ENCODE measurements around the gene AMN.

AMN gene

DNA sequence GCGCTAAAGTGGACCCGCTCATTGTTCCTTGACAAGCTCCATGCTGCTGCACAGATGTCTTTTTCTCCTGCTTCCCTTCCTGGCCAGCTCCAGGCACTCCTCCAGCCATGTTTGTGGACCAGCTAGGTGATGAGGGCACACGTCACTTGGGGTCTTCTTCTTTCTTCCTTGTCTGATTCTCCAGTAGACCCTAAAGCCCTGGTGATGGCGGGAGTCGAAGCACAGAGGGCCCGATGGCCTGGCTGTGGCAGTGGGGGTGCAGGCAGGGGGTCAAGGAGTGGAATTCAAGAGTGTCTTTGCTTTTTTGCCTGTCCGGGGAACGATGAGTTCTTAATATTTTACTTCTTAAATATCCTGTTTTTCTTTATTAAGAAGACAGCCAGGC, 23.0 kb upstream of the AMN start:
- no peak for DNase-seq

DNA sequence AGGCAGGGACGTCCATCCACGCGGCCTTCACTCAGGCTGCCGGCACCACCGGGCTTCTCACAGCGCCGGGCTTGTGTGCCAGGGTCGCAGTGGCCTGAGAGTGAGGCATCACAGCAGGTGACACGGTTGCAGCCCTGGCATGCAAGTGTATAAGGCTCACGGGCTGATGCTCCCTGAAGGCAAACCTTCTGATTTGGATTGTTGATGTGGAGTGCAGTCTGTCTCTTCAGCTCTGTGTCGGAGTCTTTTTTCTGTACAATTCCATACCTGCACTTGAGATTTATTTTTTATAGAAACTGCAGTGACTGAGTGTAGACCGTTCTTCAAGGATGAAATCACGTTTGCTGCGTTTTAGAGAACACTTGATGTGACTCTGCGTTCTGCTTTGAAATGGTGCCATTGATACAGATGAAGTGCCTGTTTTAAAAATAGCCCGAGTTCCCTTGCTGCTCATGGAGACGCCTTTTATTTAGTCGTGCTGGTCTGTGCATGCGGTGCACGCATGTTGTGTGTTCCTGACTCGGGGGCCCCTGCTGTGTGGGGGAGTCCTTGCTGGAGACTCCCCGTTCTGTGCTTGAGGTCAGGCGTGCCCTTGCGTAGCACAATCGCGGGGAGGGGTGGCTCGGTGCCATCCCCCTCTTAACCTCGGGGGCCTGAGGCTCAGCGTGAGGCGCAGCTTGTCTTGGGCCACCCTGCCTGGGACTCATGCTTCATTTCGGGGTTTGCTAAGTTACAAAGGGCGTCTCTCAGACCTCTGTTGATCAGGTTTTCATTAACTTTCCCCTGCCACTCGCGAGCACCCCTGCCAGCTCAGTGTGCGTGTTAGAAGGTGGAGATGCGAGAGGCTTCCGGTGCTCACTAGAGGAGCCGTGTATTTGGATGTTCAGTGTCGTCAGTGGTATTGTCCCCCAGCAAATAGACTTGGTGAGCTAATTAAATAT, 21.6 kb upstream of the AMN start:
- no peak for DNase-seq

DNA sequence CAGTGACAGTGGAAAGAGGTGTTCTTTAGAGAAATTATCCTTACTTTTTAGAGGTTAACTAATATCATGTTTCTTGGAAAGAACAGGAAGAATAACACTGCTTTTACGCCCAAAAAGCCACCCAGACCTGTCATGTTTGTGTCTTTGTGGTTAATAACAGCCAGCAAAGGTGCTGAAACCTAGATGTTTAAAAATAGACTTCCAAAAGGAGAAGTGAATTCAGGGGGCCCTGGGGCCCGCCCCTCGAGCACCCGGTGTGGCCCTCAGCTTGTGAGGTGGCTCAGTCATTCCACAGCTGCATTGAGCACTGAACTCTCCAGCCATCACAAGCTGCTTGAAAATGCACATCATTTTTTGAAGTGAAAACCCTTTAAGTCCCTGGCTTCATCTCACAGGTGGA, 20.8 kb upstream of the AMN start:
- DNase-seq = no peak

DNA sequence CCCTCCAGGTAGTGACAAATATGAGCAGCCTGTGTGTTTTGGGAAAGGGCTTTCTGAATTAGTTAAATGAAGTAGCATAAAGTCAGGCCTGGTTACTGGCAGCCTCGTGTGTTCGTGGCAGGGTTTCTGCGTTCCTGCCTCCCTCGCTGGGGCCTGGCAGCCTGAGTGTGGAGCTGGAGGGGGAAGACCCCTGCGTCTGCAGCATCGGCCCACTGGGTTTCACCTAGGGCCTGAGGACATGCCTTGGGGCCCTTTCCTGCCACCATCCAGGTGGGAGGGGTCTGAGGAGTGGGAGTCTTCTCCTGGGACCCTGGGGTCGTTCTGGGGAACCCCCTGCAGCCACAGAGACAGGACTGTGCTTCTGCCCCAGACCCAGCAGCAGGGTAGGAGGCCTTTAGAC, 20.4 kb upstream of the AMN start:
- no peak for DNase-seq

DNA sequence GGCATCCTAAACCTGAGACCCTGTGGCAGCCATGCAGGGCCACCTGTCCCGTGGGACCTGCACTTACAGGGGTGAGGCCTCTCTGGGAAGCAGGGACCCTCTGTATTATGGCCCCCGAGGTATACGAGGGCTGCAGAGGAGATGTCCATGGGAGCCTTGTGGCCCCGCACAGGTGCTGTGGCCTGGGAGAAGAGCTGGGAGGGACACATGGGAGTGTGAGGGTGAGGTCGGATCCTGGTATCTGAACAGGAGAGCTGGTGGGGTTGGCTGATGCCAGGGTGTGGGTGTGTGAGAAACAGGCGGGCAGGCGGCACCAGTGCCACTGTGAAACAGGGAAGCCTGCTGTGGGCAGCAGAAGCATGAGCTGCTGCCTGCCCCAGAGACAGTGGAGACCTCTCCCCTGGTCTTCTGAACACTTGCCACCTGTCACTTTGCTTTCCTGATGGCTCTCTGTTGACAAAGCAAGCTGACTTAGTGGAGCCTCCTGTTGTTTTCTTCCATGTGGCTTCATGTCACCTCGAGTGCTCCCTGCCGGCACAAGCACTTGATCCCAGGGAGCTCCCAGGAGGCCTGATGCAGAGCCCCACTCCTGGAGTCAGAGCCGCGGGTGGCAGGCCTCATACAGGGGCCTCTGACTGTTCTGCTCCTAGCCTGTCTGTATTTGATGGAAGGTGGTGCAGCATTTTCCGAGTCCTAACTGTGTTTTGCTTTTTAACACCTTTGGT, 19.8 kb upstream of the AMN start:
- no peak for DNase-seq

DNA sequence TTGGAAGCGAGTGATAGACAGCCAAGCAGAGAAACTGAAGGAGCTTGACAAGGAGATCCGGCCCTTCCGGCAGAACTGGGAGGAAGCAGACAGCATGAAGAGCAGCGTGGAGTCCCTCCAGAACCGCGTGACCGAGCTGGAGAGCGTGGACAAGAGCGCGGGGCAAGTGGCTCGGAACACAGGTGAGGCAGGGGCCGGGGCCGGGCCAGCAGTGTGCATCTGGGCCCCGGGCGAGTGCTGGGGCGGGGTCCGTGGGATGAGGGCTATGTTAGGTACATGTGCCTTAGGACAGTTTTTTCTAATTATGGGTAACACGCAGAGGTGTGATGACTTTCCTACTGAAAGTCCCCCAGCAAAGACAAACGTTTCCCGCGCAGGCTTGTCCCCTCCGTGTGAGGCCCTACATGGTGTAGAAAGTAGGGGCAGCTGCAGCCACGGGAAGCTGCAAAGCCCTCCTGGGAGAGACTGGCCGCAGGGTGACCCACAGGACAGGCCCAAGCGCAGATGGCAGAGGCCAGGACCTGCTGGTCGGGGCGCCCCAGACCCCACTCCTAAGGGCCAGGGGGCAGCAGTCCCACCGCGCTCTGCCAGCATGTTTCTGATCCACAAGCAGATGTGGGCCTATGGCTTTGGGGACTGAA, 19.1 kb upstream of the AMN start:
- no peak for DNase-seq

DNA sequence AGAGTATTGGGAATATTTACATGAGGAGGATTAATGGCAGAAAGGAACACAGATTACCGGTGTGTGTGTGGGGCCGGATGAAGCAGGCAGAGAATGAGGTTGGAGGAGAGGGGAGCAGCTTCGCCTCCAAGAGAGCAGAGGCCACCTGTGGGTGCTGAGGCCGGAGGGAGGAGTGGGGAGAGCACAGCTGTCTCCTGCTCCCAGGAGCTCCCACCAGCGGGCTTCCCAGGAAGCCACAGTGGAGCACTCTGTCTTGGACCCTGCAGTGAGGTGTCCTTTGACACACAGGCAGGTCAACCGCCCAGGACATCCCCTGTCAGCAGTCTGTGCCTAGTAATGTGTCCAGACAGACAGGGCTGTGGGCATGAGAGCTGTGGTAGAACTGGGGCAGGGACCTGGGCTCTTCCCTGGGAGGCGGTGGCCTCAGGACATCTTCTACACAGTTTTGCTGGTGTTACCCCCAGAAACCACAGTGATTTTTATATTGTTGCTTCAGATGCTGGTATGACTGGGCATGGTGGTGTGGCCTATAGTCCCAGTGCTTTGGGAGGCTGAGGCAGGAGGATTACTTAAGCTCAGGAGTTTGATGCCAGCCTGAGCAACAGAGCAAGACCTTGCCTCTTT, 18.5 kb upstream of the AMN start:
- DNase-seq = no peak

DNA sequence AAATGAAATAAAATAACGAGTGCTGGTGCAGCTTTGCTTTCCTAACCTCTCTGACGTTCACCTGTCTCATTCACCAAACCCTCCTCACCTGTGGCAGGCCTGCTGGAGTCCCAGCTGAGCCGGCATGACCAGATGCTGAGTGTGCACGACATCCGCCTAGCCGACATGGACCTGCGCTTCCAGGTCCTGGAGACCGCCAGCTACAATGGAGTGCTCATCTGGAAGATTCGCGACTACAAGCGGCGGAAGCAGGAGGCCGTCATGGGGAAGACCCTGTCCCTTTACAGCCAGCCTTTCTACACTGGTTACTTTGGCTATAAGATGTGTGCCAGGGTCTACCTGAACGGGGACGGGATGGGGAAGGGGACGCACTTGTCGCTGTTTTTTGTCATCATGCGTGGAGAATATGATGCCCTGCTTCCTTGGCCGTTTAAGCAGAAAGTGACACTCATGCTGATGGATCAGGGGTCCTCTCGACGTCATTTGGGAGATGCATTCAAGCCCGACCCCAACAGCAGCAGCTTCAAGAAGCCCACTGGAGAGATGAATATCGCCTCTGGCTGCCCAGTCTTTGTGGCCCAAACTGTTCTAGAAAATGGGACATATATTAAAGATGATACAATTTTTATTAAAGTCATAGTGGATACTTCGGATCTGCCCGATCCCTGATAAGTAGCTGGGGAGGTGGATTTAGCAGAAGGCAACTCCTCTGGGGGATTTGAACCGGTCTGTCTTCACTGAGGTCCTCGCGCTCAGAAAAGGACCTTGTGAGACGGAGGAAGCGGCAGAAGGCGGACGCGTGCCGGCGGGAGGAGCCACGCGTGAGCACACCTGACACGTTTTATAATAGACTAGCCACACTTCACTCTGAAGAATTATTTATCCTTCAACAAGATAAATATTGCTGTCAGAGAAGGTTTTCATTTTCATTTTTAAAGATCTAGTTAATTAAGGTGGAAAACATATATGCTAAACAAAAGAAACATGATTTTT, 17.1 kb upstream of the AMN start:
- no peak for DNase-seq

DNA sequence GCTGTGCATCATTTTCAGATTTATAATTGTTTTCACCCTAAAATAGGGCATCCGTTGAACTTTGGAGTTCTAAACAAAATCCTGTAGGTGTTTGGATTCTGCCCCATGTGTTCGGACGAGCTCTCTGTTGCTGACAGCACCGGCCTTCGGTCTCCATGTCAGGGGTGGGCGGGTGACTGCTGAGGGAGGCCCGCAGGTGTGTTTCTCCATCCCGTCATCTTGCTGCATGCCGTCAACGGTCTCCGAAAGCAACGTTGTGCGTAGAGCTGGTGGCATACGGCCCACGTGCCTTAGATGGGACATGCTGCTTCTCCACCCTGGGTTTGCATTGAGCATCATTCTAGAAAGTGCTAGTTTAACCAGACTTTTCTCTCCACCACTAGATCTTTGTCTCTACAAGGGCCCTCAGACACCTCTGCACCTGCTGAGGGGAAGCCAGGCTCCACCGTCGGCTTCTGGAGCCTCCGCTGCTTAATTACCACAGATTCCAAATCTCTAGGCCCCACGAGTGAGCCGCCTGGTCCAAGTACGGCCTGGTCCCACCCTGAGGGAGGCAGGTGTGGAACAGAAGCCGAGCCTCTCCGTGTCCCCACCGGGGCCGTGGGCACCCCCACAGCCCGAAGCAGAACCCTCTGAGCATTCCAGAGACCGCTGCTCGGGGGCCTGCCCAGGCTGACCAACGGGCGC, 15.7 kb upstream of the AMN start:
- no peak for DNase-seq

DNA sequence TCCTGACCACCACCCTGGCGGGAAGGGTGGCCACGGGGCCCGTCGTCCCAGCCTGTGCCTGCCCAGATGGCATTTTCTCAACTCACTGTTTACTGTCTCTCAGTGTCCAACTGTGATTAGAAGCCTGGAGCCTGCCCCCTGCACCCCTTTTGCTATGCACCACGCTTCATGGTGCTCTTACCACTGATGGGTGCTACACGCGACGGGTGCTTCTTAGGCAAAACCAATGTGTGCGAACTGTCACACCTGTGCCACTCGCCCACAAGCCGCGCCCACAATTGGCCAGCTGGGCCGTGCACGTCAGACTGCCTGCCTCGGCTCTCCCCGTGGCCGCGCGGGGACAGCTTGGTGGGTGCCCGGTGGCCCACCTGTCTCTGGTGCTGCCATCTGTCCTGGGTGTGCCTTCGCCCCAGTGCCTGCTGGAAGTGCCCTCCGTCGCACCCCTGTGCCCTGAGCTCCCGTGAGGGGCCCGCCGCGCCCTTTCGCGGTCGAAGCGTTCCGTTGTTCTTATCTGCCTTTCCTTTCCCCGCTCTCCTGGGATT, 15.1 kb upstream of the AMN start:
- DNase-seq = no peak

DNA sequence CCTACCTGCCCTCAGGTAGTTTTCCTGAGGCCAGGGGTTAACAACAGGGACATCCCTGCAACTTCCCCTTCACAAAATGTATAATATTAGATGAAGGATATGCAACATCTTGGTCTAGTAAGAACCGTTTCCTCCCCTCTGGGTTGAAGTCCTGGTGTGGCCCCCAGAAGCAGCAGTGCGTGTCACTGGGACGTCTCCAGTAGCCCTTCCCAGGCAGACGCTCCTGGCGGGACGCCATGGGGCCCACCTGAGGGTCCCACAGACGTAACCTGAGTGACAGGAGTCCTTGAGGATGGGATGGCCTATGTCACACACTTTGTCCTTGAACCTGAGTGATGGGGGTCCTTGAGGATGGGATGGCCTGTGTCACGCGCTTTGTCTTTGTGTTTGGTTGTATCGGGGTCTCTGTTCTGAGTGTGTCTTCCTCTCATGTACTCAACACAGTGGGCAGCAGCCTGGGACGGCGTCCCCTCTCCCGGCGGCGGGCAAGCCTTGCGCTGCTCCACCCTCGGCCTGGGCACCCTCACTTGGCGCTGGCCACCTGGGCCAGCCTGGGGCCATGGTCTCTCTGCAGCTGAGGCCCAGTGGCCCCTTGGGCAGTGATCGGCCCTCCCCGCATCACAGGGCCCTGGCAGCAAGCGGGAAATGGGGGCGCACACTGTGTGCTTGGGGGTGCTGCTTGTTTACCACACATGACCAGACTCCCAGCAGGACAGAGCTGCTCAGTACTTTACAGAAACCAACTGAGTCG, 14.3 kb upstream of the AMN start:
- DNase-seq = no peak

DNA sequence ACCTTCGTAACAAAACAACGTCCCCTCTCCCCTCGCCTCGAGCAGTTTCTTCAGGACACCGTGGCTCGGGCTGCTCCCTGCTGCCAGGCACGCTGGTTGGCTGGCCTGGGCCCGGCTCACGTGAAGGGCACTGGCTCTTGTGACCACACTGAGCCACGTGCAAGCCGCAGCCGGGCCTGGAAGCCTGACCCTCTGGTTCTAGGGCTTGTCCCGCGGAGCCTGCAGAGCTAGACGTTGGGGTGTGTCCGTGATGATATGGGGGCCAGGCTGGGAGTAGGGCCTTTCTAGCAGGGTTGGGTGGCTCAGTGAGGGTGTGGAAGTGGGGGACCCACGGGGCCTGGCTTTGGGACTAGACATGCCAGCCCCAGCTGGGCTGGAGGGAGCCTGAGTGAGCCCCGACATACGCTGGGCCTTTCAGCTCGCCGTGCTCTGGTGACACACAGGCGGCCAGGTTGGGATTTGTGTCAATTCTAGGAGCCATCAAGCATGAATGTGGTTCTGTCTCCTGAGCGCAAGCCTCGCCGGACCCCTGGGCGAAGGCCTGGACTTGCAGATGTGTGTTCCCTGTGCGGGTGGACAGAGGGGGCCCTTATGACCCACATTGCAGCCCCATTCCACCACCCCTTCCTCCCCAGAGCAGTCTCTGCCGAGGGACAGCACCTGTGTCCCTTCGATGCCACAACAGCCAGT, 13.6 kb upstream of the AMN start:
- no peak for DNase-seq

DNA sequence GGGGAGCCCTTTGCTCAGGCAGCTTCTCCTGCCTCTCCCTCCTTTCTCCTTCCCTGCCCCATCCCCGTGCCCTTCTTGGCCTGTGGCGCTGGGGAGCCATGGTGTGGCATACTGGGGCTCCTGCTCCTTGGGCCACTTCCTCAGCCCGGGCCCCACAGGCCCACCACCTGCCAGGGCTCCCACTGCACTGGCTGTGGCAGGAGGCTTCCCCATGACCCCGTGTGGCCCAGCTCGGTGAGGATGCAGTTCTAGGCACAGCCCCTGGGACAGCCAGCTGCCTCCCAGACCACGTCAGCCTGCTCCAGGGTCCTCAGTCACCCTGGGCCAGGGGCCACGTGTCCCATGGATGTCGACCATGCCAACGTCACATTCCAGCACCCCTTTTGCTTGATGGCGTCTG, 13.0 kb upstream of the AMN start:
- DNase-seq = no peak

DNA sequence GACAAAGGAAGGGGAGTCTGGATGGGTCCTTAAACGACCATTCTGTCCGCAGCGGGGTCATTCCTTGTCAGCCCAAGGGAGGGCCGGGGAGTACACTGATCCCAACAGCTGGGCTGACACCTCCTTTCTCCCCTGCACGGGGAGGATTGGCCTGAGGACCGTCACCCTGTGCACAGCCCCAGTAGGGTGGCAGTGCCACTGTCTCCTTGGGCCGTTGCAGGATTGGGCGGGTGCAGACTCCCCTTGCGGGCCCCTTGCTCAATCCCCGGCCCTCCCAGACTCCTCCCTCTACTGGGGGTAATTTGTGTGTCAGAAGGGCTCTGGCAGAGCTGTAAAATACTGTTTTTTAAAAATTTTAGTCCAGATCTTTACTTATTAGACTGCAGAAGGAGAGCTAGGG, 12.6 kb upstream of the AMN start:
- no peak for DNase-seq

DNA sequence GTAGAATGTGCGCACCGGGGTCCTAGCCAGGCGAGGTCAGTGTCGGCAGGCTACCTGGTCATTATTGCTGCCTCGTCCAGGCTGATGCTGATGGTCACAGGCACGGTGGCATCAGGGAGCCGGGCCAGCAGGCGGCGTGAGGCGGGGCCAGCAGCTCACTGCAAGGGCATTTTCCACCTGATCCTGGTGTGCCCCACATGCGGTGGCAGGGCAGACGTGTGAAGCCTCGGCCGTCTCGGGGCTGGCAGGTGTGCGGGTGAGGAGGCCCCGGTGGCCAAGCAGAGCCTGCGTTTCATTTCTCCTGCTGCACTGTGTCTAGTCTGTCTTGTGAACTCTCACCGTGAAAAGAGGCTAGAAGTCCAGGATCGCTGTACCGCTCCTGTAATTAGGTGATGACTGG, 12.0 kb upstream of the AMN start:
- DNase-seq = no peak

DNA sequence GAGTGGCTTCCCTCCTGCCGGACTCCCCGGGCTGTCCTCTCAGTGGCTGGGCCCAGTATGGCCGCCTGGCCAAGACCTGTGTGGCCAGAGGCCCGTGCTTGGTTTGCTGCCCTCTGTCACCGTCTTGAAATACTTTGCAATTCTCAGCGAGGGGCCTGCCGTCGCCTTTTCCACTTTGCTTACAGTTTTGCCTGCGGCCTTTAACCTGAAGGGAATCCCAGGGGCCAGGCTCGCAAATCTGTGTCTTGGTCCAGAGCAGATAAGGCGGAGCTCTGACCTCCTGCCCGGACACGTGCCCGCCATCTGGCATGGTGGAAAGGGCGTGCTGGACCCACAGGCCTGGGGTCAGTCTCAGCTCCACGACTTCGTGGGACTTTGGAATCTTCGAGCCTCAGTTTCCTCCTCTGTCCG, 10.9 kb upstream of the AMN start:
- DNase-seq = no peak

DNA sequence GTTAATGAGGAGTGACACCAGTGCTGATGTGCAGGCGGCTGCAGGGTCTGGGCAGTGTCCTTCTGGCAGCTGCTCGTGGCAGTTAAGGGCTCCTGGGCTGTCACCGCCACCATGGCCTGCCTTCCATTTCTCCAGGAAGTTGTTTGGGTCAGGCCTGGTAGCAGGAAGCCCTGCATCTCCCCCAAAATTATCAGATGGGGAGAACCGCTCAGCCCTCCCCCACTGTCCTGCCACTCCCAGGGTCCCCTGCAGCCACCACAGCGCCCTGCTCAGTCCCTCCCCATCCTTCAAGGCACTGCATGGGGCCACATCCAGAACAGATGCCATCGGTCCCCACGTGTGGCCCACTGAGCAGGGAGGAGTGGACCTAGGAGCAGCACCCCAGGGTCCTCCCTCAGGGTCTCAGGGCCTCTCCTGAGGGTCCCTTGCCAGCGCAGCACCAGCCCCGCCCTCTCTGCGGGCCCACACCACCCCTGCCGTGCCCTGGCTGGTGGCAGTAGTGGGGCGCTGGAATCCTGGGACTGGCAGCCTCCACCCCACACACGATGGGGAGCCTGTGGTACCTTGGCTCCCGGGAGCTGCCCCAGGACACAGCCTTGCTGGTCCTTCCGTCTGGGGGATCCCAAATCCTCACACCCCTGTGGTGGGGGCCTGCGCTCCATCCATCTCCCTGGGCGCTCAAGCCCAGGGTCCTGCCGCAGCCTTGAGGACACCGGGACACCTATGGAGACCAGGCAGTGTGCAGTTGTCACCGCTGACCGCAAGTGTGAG, 10.3 kb upstream of the AMN start:
- DNase-seq = no peak

DNA sequence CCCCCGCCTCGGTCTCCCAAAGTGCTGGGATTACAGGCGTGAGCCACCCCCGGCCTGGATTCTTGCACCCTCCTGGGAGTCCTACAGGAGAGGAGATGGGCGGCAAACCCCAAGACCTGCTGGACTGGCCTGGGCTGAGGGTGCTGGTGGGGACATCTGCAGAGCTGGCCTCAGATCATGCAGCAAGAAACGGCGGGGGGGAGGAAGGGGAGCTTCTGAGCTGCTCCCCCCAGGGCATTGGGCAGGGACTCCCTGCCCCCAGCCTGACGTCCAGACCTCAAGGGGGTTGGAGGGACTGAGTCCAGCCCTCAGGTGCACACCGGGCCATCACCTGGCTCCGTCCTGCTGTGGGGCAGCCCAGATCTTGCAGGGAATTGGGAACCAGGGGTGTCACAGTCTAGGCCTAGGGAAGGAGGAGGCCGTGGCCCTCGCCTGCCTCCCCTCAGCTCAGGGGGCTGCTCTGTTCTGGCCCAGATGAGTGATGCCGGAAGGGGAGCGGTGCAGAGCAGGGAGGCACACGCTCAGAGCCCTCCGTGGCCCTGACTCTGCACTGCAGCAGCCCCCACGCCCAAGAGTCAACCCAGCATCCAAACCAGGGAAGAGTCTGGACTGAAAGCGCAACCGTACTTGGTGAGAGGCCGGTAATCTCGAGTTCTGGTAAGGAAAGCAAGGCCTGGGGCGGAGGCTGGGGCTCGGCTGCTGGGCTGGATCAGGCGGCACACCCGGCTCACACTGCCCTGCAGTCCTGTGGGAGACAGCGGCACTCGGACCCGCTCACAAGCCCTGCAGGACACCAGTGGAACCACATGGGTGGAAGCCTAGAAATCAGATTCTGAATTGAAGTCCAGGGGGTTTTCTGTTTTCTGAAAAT, 8.9 kb upstream of the AMN start:
- DNase-seq = no peak

Measured in inflammatory macrophage (primary cell).